Kidney (tissue), 14 donors: ENCODE results near the gene ARSD. TPM values are rescaled to one million over a fixed set of nuclear protein-coding genes. Genes with fewer than 3 reads are reported as not detected.

Source experiments
- DNase-seq, 5 donors: peaks; one replicate each; pipeline ENCODE4 v3.0.0-alpha.2; 2013 to 2020
- FAIRE-seq: peaks from 2 replicates; lab custom pipeline; 2012; peaks lifted over from hg19 to GRCh38; lab: Jason Lieb, UNC
- H3K27ac ChIP-seq, 2 donors: one replicate each; pipeline ENCODE4 v1.7.0; 2013; ENCODE audit warnings: low read depth in 2 of 2, low read length in 2 of 2, inconsistent platforms in 1 of 2
- H3K27me3 ChIP-seq: one replicate; pipeline ENCODE4 v1.7.1; 2013; ENCODE audit warnings: low read length, inconsistent platforms; ENCODE audit not compliant: control insufficient read depth, insufficient read depth
- H3K36me3 ChIP-seq, 3 donors: one replicate each; pipeline versions ENCODE4 v1.7.0 to v1.7.1; 2013; ENCODE audit warnings: low read length in 3 of 3, control low read depth in 1 of 3, inconsistent platforms in 1 of 3; ENCODE audit not compliant: insufficient read depth in 3 of 3, control insufficient read depth in 2 of 3
- H3K4me1 ChIP-seq, 3 donors: one replicate each; pipeline versions ENCODE4 v1.7.0 to v1.7.1; 2013; ENCODE audit warnings: low read length in 3 of 3, inconsistent platforms in 1 of 3, low read depth in 1 of 3; ENCODE audit not compliant: control insufficient read depth in 2 of 3, insufficient read depth in 2 of 3
- H3K4me3 ChIP-seq, 3 donors: one replicate each; pipeline versions ENCODE4 v1.7.0 to v1.8.1; 2013; ENCODE audit warnings: low read length in 3 of 3, control low read depth in 1 of 3, inconsistent platforms in 1 of 3
- H3K9ac ChIP-seq, 3 donors: one replicate each; pipeline versions ENCODE4 v1.7.0 to v1.7.1; 2013; ENCODE audit warnings: low read length in 3 of 3, control low read depth in 1 of 3, inconsistent platforms in 1 of 3
- H3K9me3 ChIP-seq, 3 donors: one replicate each; pipeline versions ENCODE4 v1.7.0 to v1.7.1; 2013; ENCODE audit warnings: low read length in 3 of 3, control low read depth in 1 of 3, inconsistent platforms in 1 of 3; ENCODE audit not compliant: control insufficient read depth in 2 of 3, insufficient read depth in 1 of 3
- CTCF ChIP-seq: IDR thresholded peaks from 3 replicates; pipeline ENCODE4 v1.5.1; 2012; ENCODE audit warnings: mild to moderate bottlenecking, moderate library complexity, borderline replicate concordance; ENCODE audit not compliant: insufficient read depth; ENCODE audit errors: extremely low read depth
- intact Hi-C: fragments of 100-400 bp; cut with DNase I; formaldehyde crosslinking; loops from one replicate; pipeline ENCODE4 v1.11.1; 2022
- polyA plus RNA-seq: library from polyadenylated mRNA; stranded (reverse); fragments of 350-450 nt; fragmentation: Illumina TruSeq; extraction: RNeasy Lipid Tissue Mini Kit (QIAGEN cat#74804); gene quantifications from one replicate; pipeline ENCODE4 v1.2.3, GENCODE V29; 2014; ENCODE audit warnings: low read depth, low replicate concordance; ENCODE audit not compliant: insufficient read depth
- total RNA-seq: library from RNA; stranded (reverse); fragmentation: NEBNext Ultra II Directional; extraction: Animal tissue kit (Norgen Biotek cat#: 25700); gene quantifications from one replicate; pipeline ENCODE4 v1.2.1, GENCODE V29; 2021
- donor health status: control.
- donor health status: control.
- donor health status: control.
- donor health status: control.
- donor health status: control.
- donor health status: DM: yes; HTN: yes; CAD: no.
- donor health status: Normal renal cell carcinoma (clear cell type).

Gene ARSD
- total and polyA plus RNA-seq, 2 donors from 2014 or later = 35.4 to 106 TPM

- intact Hi-C loops = no loop called here
- Histone ChIP-seq H3K27ac (no peak overlapping the region), H3K4me3 (no peak overlapping the region), H3K9me3 (no peaks in the 10 kb centered on the region), H3K9ac (no peak overlapping the region), H3K27me3 (no peaks in the 10 kb centered on the region), H3K4me1 (no peaks in the 10 kb centered on the region), H3K36me3 (no peaks in the 10 kb centered on the region)
- peak; percentile 91 for FAIRE-seq
- no peak for TF ChIP-seq CTCF
- no peak for DNase-seq
Measured at GRCh38 chrX:2859197-2859797, 69.8 kb downstream of the ARSD start.

- Histone ChIP-seq H3K9ac (no peak overlapping the region), H3K4me3 (no peak overlapping the region), H3K4me1 (no peaks in the 10 kb centered on the region), H3K36me3 (no peaks in the 10 kb centered on the region), H3K27me3 (no peaks in the 10 kb centered on the region), H3K27ac (no peak overlapping the region), H3K9me3 (no peaks in the 10 kb centered on the region)
- FAIRE-seq (no peak), DNase-seq (no peak)
- intact Hi-C loops = no loop called here
- no peak for TF ChIP-seq CTCF
Measured at GRCh38 chrX:2857566-2857965, 71.6 kb downstream of the ARSD start.

- Histone ChIP-seq H3K9me3 (no peaks in the 10 kb centered on the region), H3K27me3 (no peaks in the 10 kb centered on the region), H3K4me3 (no peak overlapping the region), H3K36me3 (no peaks in the 10 kb centered on the region), H3K9ac (no peak overlapping the region), H3K27ac (no peak overlapping the region), H3K4me1 (no peaks in the 10 kb centered on the region)
- FAIRE-seq (no peak), DNase-seq (no peak)
- no peak for TF ChIP-seq CTCF
- intact Hi-C loops = no loop called here
Measured at GRCh38 chrX:2855761-2856160, 73.4 kb downstream of the ARSD start.

GRCh38 chrX:2854918-2855317, 74.2 kb downstream of the ARSD start:
- intact Hi-C loops = no loop called here
- H3K27me3 ChIP-seq = no peaks in the 10 kb centered on the region
- FAIRE-seq (no peak), DNase-seq (no peak)
- no peaks in the 10 kb centered on the region for H3K9me3 ChIP-seq
- H3K9ac ChIP-seq = no peak overlapping the region
- no peak for TF ChIP-seq CTCF
- H3K4me3 ChIP-seq = no peak overlapping the region
- H3K36me3 ChIP-seq = no peaks in the 10 kb centered on the region
- no peaks in the 10 kb centered on the region for H3K4me1 ChIP-seq
- H3K27ac ChIP-seq = no peak overlapping the region
